ENCODE results near the gene SMAD1. TPM values are rescaled to one million over a fixed set of nuclear protein-coding genes. Genes with fewer than 3 reads are reported as not detected.

SMAD1 gene
- total RNA-seq, 1 donor = 30.4 TPM

GRCh38 chr4:145436796-145437195 is 44.9 kb upstream of the SMAD1 start:
- H2AFZ ChIP-seq (ENCODE audit: low read length) = no peak overlapping the region
- no peak overlapping the region for H3K4me3 ChIP-seq (ENCODE audit: insufficient read depth, low read length)
- H3K4me1 ChIP-seq (ENCODE audit: insufficient read depth, low read length) = no peaks in the 10 kb centered on the region
- H3K79me2 ChIP-seq (ENCODE audit: insufficient read depth, low read length) = no peaks in the 10 kb centered on the region
- no peaks in the 10 kb centered on the region for H3K9me3 ChIP-seq (ENCODE audit: low read depth, low read length)
- no peaks in the 10 kb centered on the region for H3K27me3 ChIP-seq (ENCODE audit: insufficient read depth, low read length)
- DNase-seq (ENCODE audit: insufficient read length, low spot score, missing footprints) = no peak
- no peak for TF ChIP-seq CTCF (IDR thresholded peaks at IDR 0.05; ENCODE audit: extremely low read depth, low read depth, low read length)
- H4K20me1 ChIP-seq (ENCODE audit: insufficient read depth, low read length) = no peaks in the 10 kb centered on the region
- no peak overlapping the region for H3K4me2 ChIP-seq (ENCODE audit: insufficient read depth, low read length)
- no peaks in the 10 kb centered on the region for H3K36me3 ChIP-seq (ENCODE audit: insufficient read depth, low read length)
- H3K27ac ChIP-seq (ENCODE audit: low read depth, low read length) = no peak overlapping the region

- Histone ChIP-seq H4K20me1 (ENCODE audit: insufficient read depth, low read length) (no peaks in the 10 kb centered on the region), H3K27me3 (ENCODE audit: insufficient read depth, low read length) (no peaks in the 10 kb centered on the region), H3K9me3 (ENCODE audit: low read depth, low read length) (no peaks in the 10 kb centered on the region), H3K4me1 (ENCODE audit: insufficient read depth, low read length) (no peaks in the 10 kb centered on the region), H3K4me2 (ENCODE audit: insufficient read depth, low read length) (no peak overlapping the region), H3K79me2 (ENCODE audit: insufficient read depth, low read length) (no peaks in the 10 kb centered on the region), H3K27ac (ENCODE audit: low read depth, low read length) (no peak overlapping the region), H3K4me3 (ENCODE audit: insufficient read depth, low read length) (no peak overlapping the region), H2AFZ (ENCODE audit: low read length) (no peak overlapping the region), H3K36me3 (ENCODE audit: insufficient read depth, low read length) (no peaks in the 10 kb centered on the region)
- TF ChIP-seq CTCF (IDR thresholded peaks at IDR 0.05; ENCODE audit: extremely low read depth, low read depth, low read length) = no peak
- no peak for DNase-seq (ENCODE audit: insufficient read length, low spot score, missing footprints)
Observed at GRCh38 chr4:145437466-145437865, 44.2 kb upstream of the SMAD1 start.

- no peaks in the 10 kb centered on the region for H3K79me2 ChIP-seq (ENCODE audit: insufficient read depth, low read length)
Observed at GRCh38 chr4:145438298-145438697, 43.4 kb upstream of the SMAD1 start.

More at GRCh38 chr4:145438298-145438697, 43.4 kb upstream of the SMAD1 start:
- Histone ChIP-seq H3K27ac (ENCODE audit: low read depth, low read length) (no peak overlapping the region), H3K36me3 (ENCODE audit: insufficient read depth, low read length) (no peaks in the 10 kb centered on the region), H3K9me3 (ENCODE audit: low read depth, low read length) (no peaks in the 10 kb centered on the region), H2AFZ (ENCODE audit: low read length) (no peak overlapping the region), H3K27me3 (ENCODE audit: insufficient read depth, low read length) (no peaks in the 10 kb centered on the region), H4K20me1 (ENCODE audit: insufficient read depth, low read length) (no peaks in the 10 kb centered on the region), H3K4me1 (ENCODE audit: insufficient read depth, low read length) (no peaks in the 10 kb centered on the region), H3K4me3 (ENCODE audit: insufficient read depth, low read length) (no peak overlapping the region), H3K4me2 (ENCODE audit: insufficient read depth, low read length) (no peak overlapping the region)
- no peak for DNase-seq (ENCODE audit: insufficient read length, low spot score, missing footprints)
- no peak for TF ChIP-seq CTCF (IDR thresholded peaks at IDR 0.05; ENCODE audit: extremely low read depth, low read depth, low read length)

All from osteoblast (primary cell).